ENCODE results near the gene GPR83.

Gene GPR83

DNA sequence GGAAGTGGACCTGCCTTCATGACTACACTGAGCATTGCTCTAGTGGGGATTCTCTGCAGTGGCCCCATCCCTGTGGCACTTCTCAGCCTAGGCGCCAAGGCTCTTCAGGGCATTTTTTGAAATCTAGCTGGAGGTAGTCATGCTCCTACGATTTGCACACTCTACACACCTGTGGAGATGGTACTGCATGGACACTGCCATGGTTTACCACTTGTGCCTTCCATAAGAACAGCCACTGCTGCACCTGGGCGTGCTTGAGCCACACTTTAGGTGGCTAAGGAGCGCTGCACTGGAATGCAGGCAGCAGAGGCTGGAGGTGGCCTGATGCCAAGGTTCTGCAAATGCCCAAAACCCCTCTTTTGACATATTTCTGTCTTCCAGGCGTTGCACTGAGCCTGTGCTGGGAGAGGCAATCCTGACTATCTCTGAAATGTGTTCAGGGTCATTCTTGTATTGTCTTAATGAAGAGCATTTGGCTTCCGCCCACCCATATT is 72.6 kb downstream of the GPR83 start:
- Mint-ChIP-seq H3K4me3 (no peak overlapping the region), H3K4me1 (no peaks in the 10 kb centered on the region), H3K27ac (no peak overlapping the region), H3K27me3 (no peaks in the 10 kb centered on the region), H3K9me3 (peaks cover 6% of the 10 kb centered on the region), H3K36me3 (no peaks in the 10 kb centered on the region)
- no peak for ATAC-seq
